ENCODE results near the gene FRYL. TPM values are rescaled to one million over a fixed set of nuclear protein-coding genes. Genes with fewer than 3 reads are reported as not detected.
A peak's percentile ranks its signal among the peaks of the same experiment; 100 is the strongest.

Gene FRYL
- total RNA-seq, 1 donor from 2014 or later = 65.5 TPM

DNA sequence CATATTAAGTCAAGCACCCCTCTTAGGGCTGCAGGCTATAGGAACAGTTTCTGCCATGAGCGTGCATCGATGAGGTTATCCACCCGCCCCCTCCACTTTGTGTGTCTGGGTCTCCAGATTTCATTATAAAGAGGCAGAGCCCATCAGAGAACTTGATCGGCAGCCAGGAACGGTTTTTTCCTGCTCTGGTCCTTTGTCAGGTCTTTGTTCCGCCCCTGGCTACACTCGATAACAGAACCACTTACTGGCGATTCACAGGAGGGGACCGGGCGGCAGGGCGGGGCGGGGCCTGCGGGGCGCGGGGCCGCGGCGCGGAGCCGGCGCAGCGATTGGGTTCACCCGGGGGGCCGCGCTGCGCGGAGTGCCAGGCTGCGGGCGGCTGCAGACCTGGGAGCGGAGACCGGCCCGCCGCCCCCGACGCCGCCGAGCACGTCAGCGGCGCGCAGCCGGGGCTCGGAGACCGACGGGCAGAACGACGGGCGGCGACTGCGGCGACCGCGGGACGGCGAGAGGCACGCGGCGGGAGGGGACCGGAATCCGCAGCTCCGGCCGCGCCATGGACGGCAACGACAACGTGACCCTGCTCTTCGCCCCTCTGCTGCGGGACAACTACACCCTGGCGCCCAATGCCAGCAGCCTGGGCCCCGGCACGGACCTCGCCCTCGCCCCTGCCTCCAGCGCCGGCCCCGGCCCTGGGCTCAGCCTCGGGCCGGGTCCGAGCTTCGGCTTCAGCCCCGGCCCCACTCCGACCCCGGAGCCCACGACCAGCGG is 296.9 kb downstream of the FRYL start, which contains the start of gene SLC10A4:
Gene SLC10A4 (plus strand): TSS at position 338 of the 771 bp plus-strand sequence. CDS start 219 bp downstream, at position 557.
- DNase-seq (ENCODE audit: low spot score, unreplicated experiment) = peak; percentile 32
- Mint-ChIP-seq H3K4me1 (ENCODE audit: low read depth) (no peaks in the 10 kb centered on the region), H3K27ac (peak within 1 kb of the TSS; percentile 87), H3K4me3 (ENCODE audit: low read depth) (peak within 1 kb of the TSS; percentile 73), H3K36me3 (ENCODE audit: insufficient read depth) (no peaks in the 10 kb centered on the region), H3K27me3 (peaks cover 55% of the 10 kb centered on the region), H3K9me3 (ENCODE audit: low read depth) (no peaks in the 10 kb centered on the region)
- TF ChIP-seq, protein P1, sequence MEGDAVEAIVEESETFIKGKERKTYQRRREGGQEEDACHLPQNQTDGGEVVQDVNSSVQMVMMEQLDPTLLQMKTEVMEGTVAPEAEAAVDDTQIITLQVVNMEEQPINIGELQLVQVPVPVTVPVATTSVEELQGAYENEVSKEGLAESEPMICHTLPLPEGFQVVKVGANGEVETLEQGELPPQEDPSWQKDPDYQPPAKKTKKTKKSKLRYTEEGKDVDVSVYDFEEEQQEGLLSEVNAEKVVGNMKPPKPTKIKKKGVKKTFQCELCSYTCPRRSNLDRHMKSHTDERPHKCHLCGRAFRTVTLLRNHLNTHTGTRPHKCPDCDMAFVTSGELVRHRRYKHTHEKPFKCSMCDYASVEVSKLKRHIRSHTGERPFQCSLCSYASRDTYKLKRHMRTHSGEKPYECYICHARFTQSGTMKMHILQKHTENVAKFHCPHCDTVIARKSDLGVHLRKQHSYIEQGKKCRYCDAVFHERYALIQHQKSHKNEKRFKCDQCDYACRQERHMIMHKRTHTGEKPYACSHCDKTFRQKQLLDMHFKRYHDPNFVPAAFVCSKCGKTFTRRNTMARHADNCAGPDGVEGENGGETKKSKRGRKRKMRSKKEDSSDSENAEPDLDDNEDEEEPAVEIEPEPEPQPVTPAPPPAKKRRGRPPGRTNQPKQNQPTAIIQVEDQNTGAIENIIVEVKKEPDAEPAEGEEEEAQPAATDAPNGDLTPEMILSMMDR (IDR thresholded peaks at IDR 0.05; ENCODE audit: unreplicated experiment) = no peak

DNA sequence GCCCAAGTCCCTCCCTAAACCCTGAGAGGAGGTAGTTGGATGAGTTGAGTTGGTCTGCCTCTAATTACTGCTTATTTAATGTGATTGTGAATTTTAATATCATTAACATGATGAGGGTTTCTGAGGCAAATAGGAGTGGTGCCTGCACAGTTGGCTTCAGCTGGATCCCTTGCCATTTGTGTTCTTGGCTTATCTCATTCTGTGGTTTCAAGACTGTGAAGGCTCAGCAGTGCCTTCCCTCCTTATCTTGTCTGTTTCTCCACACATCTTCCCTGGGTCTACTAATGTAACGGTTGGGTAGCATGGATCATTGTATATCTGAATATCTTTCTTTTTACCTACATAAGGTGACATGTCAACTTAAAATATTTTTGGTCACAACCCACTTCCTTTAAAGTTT is 298.5 kb downstream of the FRYL start:
- Mint-ChIP-seq H3K36me3 (ENCODE audit: insufficient read depth) (no peaks in the 10 kb centered on the region), H3K9me3 (ENCODE audit: low read depth) (no peaks in the 10 kb centered on the region), H3K27me3 (peaks cover 43% of the 10 kb centered on the region), H3K27ac (no peak overlapping the region), H3K4me3 (ENCODE audit: low read depth) (no peak overlapping the region), H3K4me1 (ENCODE audit: low read depth) (no peaks in the 10 kb centered on the region)
- no peak for DNase-seq (ENCODE audit: low spot score, unreplicated experiment)
- TF ChIP-seq, protein P1 (IDR thresholded peaks at IDR 0.05; ENCODE audit: unreplicated experiment) = no peak

DNA sequence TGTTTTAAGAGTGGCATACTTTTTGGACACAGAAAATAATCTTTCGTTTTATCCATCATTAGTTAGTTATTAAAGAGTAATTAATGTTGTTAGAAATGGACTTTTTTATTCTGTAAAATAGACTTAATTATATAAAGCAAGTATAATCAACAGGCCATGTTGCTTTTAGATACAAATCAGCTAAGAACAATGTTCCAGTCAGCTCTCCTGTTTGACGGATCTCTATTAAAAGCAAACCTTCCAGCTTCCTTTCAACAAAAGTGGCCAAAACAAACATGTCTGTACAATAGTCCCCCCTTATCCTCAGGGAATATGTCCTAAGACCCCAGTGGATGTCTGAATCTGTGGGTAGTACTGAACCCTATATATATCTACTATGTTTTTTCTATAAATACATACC is 301.8 kb downstream of the FRYL start:
- Mint-ChIP-seq H3K36me3 (ENCODE audit: insufficient read depth) (no peaks in the 10 kb centered on the region), H3K4me1 (ENCODE audit: low read depth) (no peaks in the 10 kb centered on the region), H3K27ac (no peak overlapping the region), H3K4me3 (ENCODE audit: low read depth) (no peak overlapping the region), H3K9me3 (ENCODE audit: low read depth) (no peaks in the 10 kb centered on the region), H3K27me3 (peaks cover 29% of the 10 kb centered on the region)
- no peak for DNase-seq (ENCODE audit: low spot score, unreplicated experiment)
- TF ChIP-seq, protein P1 (IDR thresholded peaks at IDR 0.05; ENCODE audit: unreplicated experiment) = no peak

DNA sequence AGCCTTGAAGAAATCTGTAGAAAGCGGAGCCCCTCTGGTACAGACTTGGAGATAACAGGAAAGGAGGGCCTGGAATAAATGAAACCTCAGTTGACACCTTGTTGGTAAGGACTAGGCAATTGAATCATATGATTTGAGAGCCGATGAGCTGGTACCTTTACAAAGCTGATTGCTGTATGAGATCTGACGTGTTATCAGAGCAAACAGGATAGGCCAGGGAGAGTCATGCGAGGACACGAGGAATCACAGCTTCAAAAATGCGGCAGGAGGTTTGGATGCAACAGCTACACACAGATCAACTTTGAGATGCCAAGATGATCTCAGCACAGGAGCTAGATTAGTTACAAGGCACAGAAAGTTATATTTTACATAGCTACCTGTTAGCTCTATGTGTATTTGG is 304.3 kb downstream of the FRYL start:
- H3K4me3 Mint-ChIP-seq (ENCODE audit: low read depth) = no peak overlapping the region
- TF ChIP-seq, protein P1 (IDR thresholded peaks at IDR 0.05; ENCODE audit: unreplicated experiment) = no peak
- H3K36me3 Mint-ChIP-seq (ENCODE audit: insufficient read depth) = no peaks in the 10 kb centered on the region
- no peaks in the 10 kb centered on the region for H3K9me3 Mint-ChIP-seq (ENCODE audit: low read depth)
- no peak for DNase-seq (ENCODE audit: low spot score, unreplicated experiment)
- no peaks in the 10 kb centered on the region for H3K4me1 Mint-ChIP-seq (ENCODE audit: low read depth)
- peaks cover 12% of the 10 kb centered on the region for H3K27me3 Mint-ChIP-seq
- no peak overlapping the region for H3K27ac Mint-ChIP-seq

DNA sequence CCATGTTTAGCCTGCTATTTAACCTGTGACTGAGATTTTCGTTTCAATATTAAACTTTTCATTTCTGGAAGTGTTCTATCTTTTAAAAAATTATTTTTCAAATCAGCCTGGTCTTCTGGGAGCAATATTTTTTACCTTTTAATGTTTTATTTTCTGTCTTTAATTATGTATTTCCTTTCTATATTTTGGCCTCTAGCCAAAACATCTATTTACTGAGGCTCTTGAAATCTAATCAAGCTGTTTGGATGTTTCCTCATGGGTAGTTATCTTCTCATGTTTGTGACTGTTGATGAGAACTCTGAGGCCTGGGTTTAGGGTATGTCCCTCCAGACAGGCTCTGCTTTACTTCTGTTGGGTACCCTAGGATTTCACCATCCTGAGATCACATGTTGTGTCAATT is 307.3 kb downstream of the FRYL start:
- Mint-ChIP-seq H3K4me3 (ENCODE audit: low read depth) (no peak overlapping the region), H3K27me3 (peaks cover 12% of the 10 kb centered on the region), H3K36me3 (ENCODE audit: insufficient read depth) (no peaks in the 10 kb centered on the region), H3K4me1 (ENCODE audit: low read depth) (peaks cover 5% of the 10 kb centered on the region), H3K27ac (no peak overlapping the region), H3K9me3 (ENCODE audit: low read depth) (no peaks in the 10 kb centered on the region)
- DNase-seq (ENCODE audit: low spot score, unreplicated experiment) = no peak
- TF ChIP-seq, protein P1 (IDR thresholded peaks at IDR 0.05; ENCODE audit: unreplicated experiment) = no peak
